HFFc6 (cell line): Measurements from ENCODE around the gene DNAH1. TPM values are rescaled to one million over a fixed set of nuclear protein-coding genes. Genes with fewer than 3 reads are reported as not detected.

Experiments used
- DNase-seq: peaks from one replicate; pipeline ENCODE4 v3.0.0-alpha.2; 2018
- H3K27ac Mint-ChIP-seq: 2 replicates; pipeline ENCODE4 v1.8.0; 2020; ENCODE audit warnings: mild to moderate bottlenecking, mixed read lengths
- H3K27me3 Mint-ChIP-seq: 2 replicates; pipeline ENCODE4 v1.8.0; 2021; ENCODE audit warnings: mild to moderate bottlenecking, moderate library complexity, mixed read lengths; ENCODE audit not compliant: insufficient read depth
- H3K36me3 Mint-ChIP-seq: 2 replicates; pipeline ENCODE4 v1.8.0; 2021; ENCODE audit warnings: low read depth, mixed read lengths
- H3K4me1 Mint-ChIP-seq: 2 replicates; pipeline ENCODE4 v1.8.0; 2020; ENCODE audit warnings: low read depth, mixed read lengths
- H3K4me3 Mint-ChIP-seq: 2 replicates; pipeline ENCODE4 v1.8.0; 2020; ENCODE audit warnings: mild to moderate bottlenecking, moderate library complexity, mixed read lengths
- H3K9me3 Mint-ChIP-seq: 2 replicates; pipeline ENCODE4 v1.8.0; 2020; ENCODE audit warnings: mild to moderate bottlenecking, mixed read lengths
- total RNA-seq, 6 experiments: library from RNA; stranded (reverse); fragmentation: NEBNext Ultra II Directional; extraction: Animal tissue kit (Norgen Biotek cat#: 25700); gene quantifications; 2 replicates in 1 of 6; 3 replicates in 5 of 6; pipeline ENCODE4 v1.2.3, GENCODE V29; 2021
- TF ChIP-seq, protein P1 (sequence below): fragments of 200-600 bp; sonication (generic); IDR thresholded peaks from 2 replicates; pipeline ENCODE4 v1.5.0; 2021; ENCODE audit warnings: antibody characterized with exemption, mild to moderate bottlenecking

The DNAH1 gene
- total RNA-seq, 6 experiments from 2014 or later, result 1.4 to 2.1 (median 1.8) TPM

GRCh38 chr3:52370531-52370930 lies 54.4 kb downstream of the DNAH1 start:
- H3K9me3 Mint-ChIP-seq, result no peaks in the 10 kb centered on the region
- H3K27me3 Mint-ChIP-seq, result peaks cover 2% of the 10 kb centered on the region
- H3K4me1 Mint-ChIP-seq, result peaks cover 10% of the 10 kb centered on the region
- no peak for DNase-seq
- no peak overlapping the region for H3K4me3 Mint-ChIP-seq
- 0 out of 2 replicates have a peak, but pooled peaks cover 4% of the 10 kb centered on the region for H3K36me3 Mint-ChIP-seq
- H3K27ac Mint-ChIP-seq, result no peak overlapping the region
- TF ChIP-seq, protein P1, sequence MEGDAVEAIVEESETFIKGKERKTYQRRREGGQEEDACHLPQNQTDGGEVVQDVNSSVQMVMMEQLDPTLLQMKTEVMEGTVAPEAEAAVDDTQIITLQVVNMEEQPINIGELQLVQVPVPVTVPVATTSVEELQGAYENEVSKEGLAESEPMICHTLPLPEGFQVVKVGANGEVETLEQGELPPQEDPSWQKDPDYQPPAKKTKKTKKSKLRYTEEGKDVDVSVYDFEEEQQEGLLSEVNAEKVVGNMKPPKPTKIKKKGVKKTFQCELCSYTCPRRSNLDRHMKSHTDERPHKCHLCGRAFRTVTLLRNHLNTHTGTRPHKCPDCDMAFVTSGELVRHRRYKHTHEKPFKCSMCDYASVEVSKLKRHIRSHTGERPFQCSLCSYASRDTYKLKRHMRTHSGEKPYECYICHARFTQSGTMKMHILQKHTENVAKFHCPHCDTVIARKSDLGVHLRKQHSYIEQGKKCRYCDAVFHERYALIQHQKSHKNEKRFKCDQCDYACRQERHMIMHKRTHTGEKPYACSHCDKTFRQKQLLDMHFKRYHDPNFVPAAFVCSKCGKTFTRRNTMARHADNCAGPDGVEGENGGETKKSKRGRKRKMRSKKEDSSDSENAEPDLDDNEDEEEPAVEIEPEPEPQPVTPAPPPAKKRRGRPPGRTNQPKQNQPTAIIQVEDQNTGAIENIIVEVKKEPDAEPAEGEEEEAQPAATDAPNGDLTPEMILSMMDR, result no peak

- no peak for DNase-seq
- H3K27me3 Mint-ChIP-seq, result peaks cover 10% of the 10 kb centered on the region
- H3K4me3 Mint-ChIP-seq, result peak overlapping the region; percentile 76
- TF ChIP-seq, protein P1, result peak; percentile 26; the same call in 1 of the 2 replicates
- peak overlapping the region; percentile 30; the same call in 1 of the 2 replicates for H3K27ac Mint-ChIP-seq
- H3K4me1 Mint-ChIP-seq, result peaks cover 10% of the 10 kb centered on the region
- H3K36me3 Mint-ChIP-seq, result 0 out of 2 replicates have a peak, but pooled peaks cover 4% of the 10 kb centered on the region
- no peaks in the 10 kb centered on the region for H3K9me3 Mint-ChIP-seq
Observed at GRCh38 chr3:52372822-52373504, 56.8 kb downstream of the DNAH1 start.

GRCh38 chr3:52373676-52374075 lies 57.6 kb downstream of the DNAH1 start:
- Mint-ChIP-seq H3K4me3 (peak overlapping the region; percentile 76), H3K9me3 (no peaks in the 10 kb centered on the region), H3K27ac (peak overlapping the region; percentile 30; the same call in 1 of the 2 replicates), H3K4me1 (peaks cover 10% of the 10 kb centered on the region), H3K36me3 (0 out of 2 replicates have a peak, but pooled peaks cover 4% of the 10 kb centered on the region), H3K27me3 (peaks cover 10% of the 10 kb centered on the region)
- TF ChIP-seq, protein P1, result no peak
- peak; percentile 11 for DNase-seq

DNA sequence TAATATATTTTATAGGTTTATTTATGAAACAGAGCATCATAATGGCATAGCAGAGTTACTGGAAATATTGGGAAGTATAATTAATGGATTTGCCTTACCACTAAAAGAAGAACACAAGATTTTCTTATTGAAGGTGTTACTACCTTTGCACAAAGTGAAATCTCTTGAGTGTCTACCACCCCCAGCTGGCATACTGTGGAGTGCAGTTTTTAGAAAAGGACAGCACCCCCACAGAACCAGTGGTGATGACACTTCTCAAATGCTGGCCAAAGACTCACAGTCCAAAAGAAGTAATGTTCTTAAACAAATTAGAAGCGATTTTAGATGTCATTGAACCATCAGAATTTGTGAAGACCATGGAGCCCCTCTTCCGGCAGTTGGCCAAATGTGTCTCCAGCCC lies 58.1 kb downstream of the DNAH1 start:
- TF ChIP-seq, protein P1, result peak; percentile 33; the same call in 1 of the 2 replicates
- peaks cover 11% of the 10 kb centered on the region for H3K27me3 Mint-ChIP-seq
- H3K9me3 Mint-ChIP-seq, result no peaks in the 10 kb centered on the region
- H3K36me3 Mint-ChIP-seq, result 0 out of 2 replicates have a peak, but pooled peaks cover 4% of the 10 kb centered on the region
- no peak for DNase-seq
- H3K4me3 Mint-ChIP-seq, result no peak overlapping the region
- no peak overlapping the region for H3K27ac Mint-ChIP-seq
- H3K4me1 Mint-ChIP-seq, result peaks cover 10% of the 10 kb centered on the region

GRCh38 chr3:52379610-52380009 lies 63.5 kb downstream of the DNAH1 start:
- Mint-ChIP-seq H3K4me3 (no peak overlapping the region), H3K4me1 (no peaks in the 10 kb centered on the region), H3K27me3 (peaks cover 19% of the 10 kb centered on the region), H3K36me3 (no peaks in the 10 kb centered on the region), H3K9me3 (no peaks in the 10 kb centered on the region), H3K27ac (no peak overlapping the region)
- DNase-seq, result no peak
- TF ChIP-seq, protein P1, result no peak
